ENCODE data around the gene SMYD3.

SMYD3 gene

GRCh38 chr1:245953876-245954660 lies 553.0 kb downstream of the SMYD3 start:
- Histone ChIP-seq H3K4me1 (ENCODE audit: control insufficient read depth, insufficient read depth, low read length) (no peaks in the 10 kb centered on the region), H3K9me3 (ENCODE audit: control insufficient read depth, insufficient read depth, low read depth, low read length) (no peaks in the 10 kb centered on the region), H3K4me3 (ENCODE audit: low read depth, low read length) (no peak overlapping the region), H3K27ac (ENCODE audit: extremely low read depth, low read depth, low read length) (no peak overlapping the region), H3K36me3 (ENCODE audit: control insufficient read depth in 2 of 2, insufficient read depth in 1 of 2, low read length in 2 of 2) (no peaks in the 10 kb centered on the region)
- ChIA-PET POLR2A (no interaction called here), CTCF (no interaction called here)
- no peak for TF ChIP-seq ZNF624 (tag by site-specific recombination; IDR thresholded peaks at IDR 0.05)
- TF ChIP-seq ZXDB (tag by site-specific recombination; IDR thresholded peaks at IDR 0.05): no peak
- TF ChIP-seq ZNF311 (tag by site-specific recombination; IDR thresholded peaks at IDR 0.05; ENCODE audit: borderline replicate concordance): no peak
- no peak for TF ChIP-seq ZNF580 (tag by site-specific recombination; IDR thresholded peaks at IDR 0.05)
- TF ChIP-seq ZNF488 (tag by site-specific recombination; IDR thresholded peaks at IDR 0.05): no peak
- no peak for TF ChIP-seq ZNF510 (tag by site-specific recombination; IDR thresholded peaks at IDR 0.05; ENCODE audit: insufficient replicate concordance)
- TF ChIP-seq YY1 (tag by site-specific recombination; IDR thresholded peaks at IDR 0.05): no peak
- no peak for TF ChIP-seq ZNF169 (tag by site-specific recombination; IDR thresholded peaks at IDR 0.05)
- no peak for TF ChIP-seq ZNF561 (tag by site-specific recombination; IDR thresholded peaks at IDR 0.05; ENCODE audit: borderline replicate concordance)
- TF ChIP-seq TCF7L2 (IDR thresholded peaks at IDR 0.05; ENCODE audit: borderline replicate concordance, low read depth, low read length): no peak
- no peak for TF ChIP-seq MYNN (tag by site-specific recombination; IDR thresholded peaks at IDR 0.05; ENCODE audit: borderline replicate concordance)
- TF ChIP-seq ZSCAN16 (tag by site-specific recombination; IDR thresholded peaks at IDR 0.05): no peak
- no peak for TF ChIP-seq ZNF660 (tag by site-specific recombination; IDR thresholded peaks at IDR 0.05)

DNA sequence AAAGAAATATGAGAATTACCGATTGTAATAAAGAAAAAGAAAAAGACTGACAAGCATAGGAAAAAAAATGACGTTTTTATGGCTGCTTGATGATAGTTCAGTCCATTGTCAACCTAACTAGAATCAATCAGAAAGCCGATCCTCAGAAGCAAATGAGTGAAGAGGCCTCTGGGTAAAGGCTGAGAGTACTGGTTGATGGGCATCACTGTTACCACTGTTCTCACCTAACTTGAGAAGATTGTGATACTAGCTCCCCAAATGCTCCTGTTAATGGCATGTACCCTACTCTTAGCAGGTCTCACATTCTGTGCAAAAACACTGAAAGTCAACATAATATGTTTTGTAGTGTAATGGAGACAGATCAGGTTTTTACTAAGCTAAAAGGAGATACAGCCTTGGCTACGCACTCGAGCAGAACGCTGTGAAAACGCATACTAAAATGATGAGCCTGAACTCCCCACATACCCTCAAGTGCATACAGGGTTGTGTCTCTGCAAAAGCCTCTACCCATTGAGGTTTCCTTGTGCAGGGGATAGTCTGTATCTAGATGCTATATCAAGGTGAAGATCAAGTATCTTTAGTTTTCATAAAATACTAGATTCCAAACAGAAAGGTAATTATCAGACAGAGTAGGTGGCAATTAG lies 554.6 kb downstream of the SMYD3 start:
- TF ChIP-seq SCRT1 (tag by site-specific recombination; IDR thresholded peaks at IDR 0.05; ENCODE audit: borderline replicate concordance) (no peak), HOXC10 (CRISPR knock-in tag; IDR thresholded peaks at IDR 0.05) (no peak), ZNF596 (tag by site-specific recombination; IDR thresholded peaks at IDR 0.05) (no peak), KLF17 (tag by site-specific recombination; IDR thresholded peaks at IDR 0.05) (no peak), ZNF404 (tag by site-specific recombination; IDR thresholded peaks at IDR 0.05) (no peak), ZNF23 (tag by site-specific recombination; IDR thresholded peaks at IDR 0.05; ENCODE audit: borderline replicate concordance) (no peak), ZNF302 (tag by site-specific recombination; IDR thresholded peaks at IDR 0.05; ENCODE audit: low read depth) (no peak), ZNF768 (tag by site-specific recombination; IDR thresholded peaks at IDR 0.05) (no peak), TRIM28 (IDR thresholded peaks at IDR 0.05; ENCODE audit: borderline replicate concordance, low read length) (no peak), ZNF174 (tag by site-specific recombination; IDR thresholded peaks at IDR 0.05) (no peak), ZNF488 (tag by site-specific recombination; IDR thresholded peaks at IDR 0.05) (no peak), ZSCAN5A (tag by site-specific recombination; IDR thresholded peaks at IDR 0.05) (no peak), GLIS2 (tag by site-specific recombination; IDR thresholded peaks at IDR 0.05) (no peak)
- TF ChIP-seq, protein P1, sequence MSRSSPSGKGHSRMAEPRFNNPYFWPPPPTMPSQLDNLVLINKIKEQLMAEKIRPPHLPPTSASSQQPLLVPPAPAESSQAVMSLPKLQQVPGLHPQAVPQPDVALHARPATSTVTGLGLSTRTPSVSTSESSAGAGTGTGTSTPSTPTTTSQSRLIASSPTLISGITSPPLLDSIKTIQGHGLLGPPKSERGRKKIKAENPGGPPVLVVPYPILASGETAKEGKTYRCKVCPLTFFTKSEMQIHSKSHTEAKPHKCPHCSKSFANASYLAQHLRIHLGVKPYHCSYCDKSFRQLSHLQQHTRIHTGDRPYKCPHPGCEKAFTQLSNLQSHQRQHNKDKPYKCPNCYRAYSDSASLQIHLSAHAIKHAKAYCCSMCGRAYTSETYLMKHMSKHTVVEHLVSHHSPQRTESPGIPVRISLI (tag by site-specific recombination; IDR thresholded peaks at IDR 0.05): no peak
- ChIA-PET POLR2A (no interaction called here), CTCF (no interaction called here)
- Histone ChIP-seq H3K4me1 (ENCODE audit: control insufficient read depth, insufficient read depth, low read length) (no peaks in the 10 kb centered on the region), H3K36me3 (ENCODE audit: control insufficient read depth in 2 of 2, insufficient read depth in 1 of 2, low read length in 2 of 2) (no peaks in the 10 kb centered on the region), H3K27ac (ENCODE audit: extremely low read depth, low read depth, low read length) (no peak overlapping the region), H3K9me3 (ENCODE audit: control insufficient read depth, insufficient read depth, low read depth, low read length) (no peaks in the 10 kb centered on the region), H3K4me3 (ENCODE audit: low read depth, low read length) (no peak overlapping the region)
